Activated CD4-positive, alpha-beta T cell treated with anti-CD3 and anti-CD28 coated beads, Interleukin-10, Interleukin-2, amounts not matched to agents 100 ng/mL and 50 ng/mL, durations not matched to agents 16 hours and 8 hours (primary cell): ENCODE results near the gene RNF212B.
"Not testable (repeated sequence)": the region's sequence is repeated elsewhere in the genome, so short reads cannot be mapped to it uniquely, and the experiment has no call there.

Experiments
- DNase-seq: peaks from one replicate; pipeline ENCODE4 v3.0.0-alpha.2; 2020

RNF212B gene

GRCh38 chr14:23245282-23245681 is 7.5 kb downstream of the RNF212B start:
- DNase-seq = no peak

- no peak for DNase-seq
These were observed 10.9 kb downstream of the RNF212B start for GRCh38 chr14:23248601-23249000.

- no peak for DNase-seq
These were observed 12.1 kb downstream of the RNF212B start for GRCh38 chr14:23249824-23250223.

- no peak for DNase-seq
These were observed 14.3 kb downstream of the RNF212B start for GRCh38 chr14:23252006-23252405.

GRCh38 chr14:23252420-23253333 is 14.9 kb downstream of the RNF212B start:
- no peak for DNase-seq

GRCh38 chr14:23258256-23258655 is 20.5 kb downstream of the RNF212B start:
- DNase-seq = no peak

- DNase-seq = no peak
These were observed 21.7 kb downstream of the RNF212B start for GRCh38 chr14:23259426-23259825.

- DNase-seq = not testable (repeated sequence)
These were observed 23.1 kb downstream of the RNF212B start for GRCh38 chr14:23260849-23261248.

GRCh38 chr14:23269193-23269592 is 31.5 kb downstream of the RNF212B start:
- DNase-seq = no peak

GRCh38 chr14:23275412-23275811 is 37.7 kb downstream of the RNF212B start:
- no peak for DNase-seq

- DNase-seq = no peak
These were observed 39.5 kb downstream of the RNF212B start for GRCh38 chr14:23277189-23277588.

GRCh38 chr14:23277928-23278327 is 40.2 kb downstream of the RNF212B start:
- not testable (repeated sequence) for DNase-seq

GRCh38 chr14:23281247-23281646 is 43.5 kb downstream of the RNF212B start:
- DNase-seq = no peak

- peak; percentile 53 for DNase-seq
These were observed 47.2 kb downstream of the RNF212B start for GRCh38 chr14:23284654-23285529.

- no peak for DNase-seq
These were observed 47.8 kb downstream of the RNF212B start for GRCh38 chr14:23285530-23286019.

GRCh38 chr14:23286020-23286901 is 48.5 kb downstream of the RNF212B start, which contains the start of gene HOMEZ:
HOMEZ (minus strand) TSS chr14:23286132; CDS start chr14:23285952, 180 bp downstream.
- DNase-seq = peak; percentile 99

- no peak for DNase-seq
These were observed 49.3 kb downstream of the RNF212B start for GRCh38 chr14:23286902-23287479.

GRCh38 chr14:23294734-23295561 is 57.2 kb downstream of the RNF212B start:
- peak; percentile 63 for DNase-seq

- no peak for DNase-seq
These were observed 58.5 kb downstream of the RNF212B start for GRCh38 chr14:23296012-23296777.

GRCh38 chr14:23297096-23297495 is 59.4 kb downstream of the RNF212B start:
- DNase-seq = no peak
